HG02678 (cell line): ENCODE data around the gene PTGS1.
A peak's percentile ranks its signal among the peaks of the same experiment; 100 is the strongest.

ENCODE experiments used
- ATAC-seq: cut with Tn5 transposase; IDR thresholded peaks from one replicate; pipeline ENCODE4 v1.9.1; 2021; ENCODE audit warnings: mild to moderate bottlenecking, moderate library complexity; ENCODE audit not compliant: unreplicated experiment

The PTGS1 gene

DNA sequence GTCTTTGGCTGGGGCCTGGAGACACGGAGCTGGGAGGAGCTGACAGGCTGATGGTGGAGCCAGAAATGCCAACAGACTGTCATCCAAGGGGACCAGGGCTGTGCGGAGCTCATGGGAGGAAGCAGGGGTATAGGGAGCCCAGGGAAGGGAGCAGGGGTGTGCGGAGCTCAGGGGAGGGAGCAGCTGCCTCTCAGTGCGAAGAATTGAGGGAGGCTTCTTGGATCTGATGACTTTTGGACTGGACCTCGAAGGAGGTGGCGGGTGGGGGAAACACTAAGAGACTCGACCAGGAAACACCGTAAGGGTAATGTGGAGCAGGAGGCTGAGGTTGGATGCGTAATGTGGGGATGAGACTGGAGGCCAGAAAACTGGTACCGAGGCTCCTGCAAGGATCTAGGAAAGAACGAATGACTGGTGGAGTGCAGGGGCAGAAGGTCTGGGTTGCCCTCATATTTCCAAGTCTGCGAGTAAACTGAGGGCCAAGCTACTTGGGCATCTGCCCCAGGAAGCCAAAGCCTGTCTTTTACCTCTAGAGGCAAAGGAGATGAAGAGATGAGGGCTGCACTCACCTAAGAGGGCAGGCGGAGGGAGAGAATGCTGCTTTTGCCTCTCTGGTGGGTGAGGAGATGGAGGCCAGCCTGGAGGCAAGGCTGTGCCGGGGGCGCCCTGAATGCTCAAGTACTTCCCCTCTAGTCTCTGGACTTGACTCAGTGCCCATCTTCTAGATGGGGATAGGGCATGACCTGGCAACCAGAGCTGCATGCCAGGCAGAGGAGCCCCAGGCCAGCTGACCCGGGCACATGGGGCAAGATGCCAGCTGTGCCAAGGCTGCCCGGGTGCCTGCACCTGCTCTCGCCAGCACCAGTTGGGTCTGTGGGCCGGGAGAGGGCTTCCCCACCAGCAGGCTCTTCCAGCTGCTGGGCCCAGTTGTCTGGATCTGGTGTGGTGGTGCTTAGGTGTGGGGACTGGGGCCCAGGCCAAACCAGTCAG lies 2.3 kb downstream of the PTGS1 start:
- ATAC-seq: no peak

DNA sequence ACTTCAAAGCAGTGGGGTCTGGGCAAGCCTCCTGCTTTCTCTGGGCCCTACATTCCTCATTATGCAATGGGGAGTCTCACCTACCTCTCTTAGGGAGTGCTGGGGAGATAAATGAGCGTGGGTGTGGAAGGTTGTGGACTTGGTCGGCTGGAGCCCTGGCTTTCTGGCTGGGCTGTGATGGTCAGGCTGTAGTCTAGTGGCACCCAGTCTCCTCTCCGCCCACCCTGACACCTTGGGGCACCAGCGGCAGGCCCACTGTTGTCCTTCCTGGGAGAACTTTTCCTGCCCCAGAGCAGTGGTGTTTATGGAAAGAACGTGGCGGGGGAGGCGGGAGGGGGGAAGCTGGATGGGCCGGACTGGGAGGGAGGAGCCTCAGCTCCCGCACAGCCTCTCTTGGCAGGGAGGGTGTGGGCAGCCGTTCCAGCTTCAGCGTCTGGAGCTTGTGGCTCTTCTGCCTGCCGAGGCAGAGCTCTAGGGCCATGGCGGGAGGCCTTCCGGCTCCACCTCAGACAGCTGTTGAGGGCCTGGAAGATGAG lies 4.1 kb downstream of the PTGS1 start:
- no peak for ATAC-seq

DNA sequence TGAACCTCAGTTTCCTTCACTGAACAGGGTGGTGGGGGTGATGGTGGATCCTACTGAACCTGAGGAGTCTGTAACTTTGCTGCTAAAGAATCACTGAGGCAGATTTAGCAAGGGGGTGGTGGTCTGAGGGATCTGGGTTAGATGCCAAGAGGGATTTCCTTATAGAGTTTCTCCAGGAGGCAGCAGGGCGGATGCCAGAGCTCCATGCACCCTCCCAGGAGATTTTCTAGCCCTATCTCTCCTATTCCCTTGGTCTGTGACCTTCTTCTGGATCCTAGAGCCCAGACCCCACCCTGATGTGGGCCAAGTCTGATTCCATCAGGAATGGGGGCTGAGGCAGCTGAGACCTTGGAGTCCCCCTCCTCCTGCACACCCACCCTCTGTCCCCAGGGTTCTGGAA lies 6.0 kb downstream of the PTGS1 start:
- no peak for ATAC-seq

DNA sequence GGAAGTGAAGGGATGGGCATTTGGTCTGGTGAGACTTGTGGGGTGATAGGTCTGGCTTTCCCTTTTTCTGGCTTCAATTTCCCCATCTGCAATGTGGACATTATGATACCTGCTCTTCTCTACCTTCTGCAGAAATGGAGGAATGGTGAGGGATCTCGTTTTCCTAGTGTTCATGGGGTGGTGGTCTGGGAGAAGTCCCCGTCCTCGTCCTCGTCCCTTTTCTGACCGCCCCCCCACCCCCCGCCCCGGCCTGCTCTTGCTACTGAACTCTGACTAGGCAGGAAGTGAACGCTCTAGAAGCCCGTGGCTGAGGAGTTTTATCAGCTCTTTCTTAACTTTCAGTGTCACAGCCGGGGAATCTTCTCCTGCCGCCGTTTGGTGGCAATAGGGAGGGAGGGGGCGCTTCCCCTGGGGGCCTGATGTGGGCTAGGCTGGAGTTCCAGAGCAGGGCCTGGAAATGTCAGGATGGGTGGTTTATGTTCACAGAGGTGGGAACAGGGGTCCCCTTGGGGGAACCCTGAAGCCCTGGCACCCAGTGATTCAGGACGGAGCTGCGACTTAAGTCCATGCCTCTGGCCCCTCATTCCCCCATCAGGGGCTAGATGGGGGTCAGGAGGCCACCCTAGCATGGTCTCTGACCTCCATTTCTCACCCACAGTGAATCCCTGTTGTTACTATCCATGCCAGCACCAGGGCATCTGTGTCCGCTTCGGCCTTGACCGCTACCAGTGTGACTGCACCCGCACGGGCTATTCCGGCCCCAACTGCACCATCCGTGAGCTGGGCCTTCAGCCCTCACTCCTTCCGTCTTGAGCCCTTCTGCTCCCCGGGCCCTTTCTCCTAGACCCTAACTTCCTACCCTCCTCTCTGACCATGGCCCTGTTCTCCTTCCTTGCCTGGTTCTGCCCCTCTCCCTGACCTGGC lies 6.7 kb downstream of the PTGS1 start:
- ATAC-seq: no peak

DNA sequence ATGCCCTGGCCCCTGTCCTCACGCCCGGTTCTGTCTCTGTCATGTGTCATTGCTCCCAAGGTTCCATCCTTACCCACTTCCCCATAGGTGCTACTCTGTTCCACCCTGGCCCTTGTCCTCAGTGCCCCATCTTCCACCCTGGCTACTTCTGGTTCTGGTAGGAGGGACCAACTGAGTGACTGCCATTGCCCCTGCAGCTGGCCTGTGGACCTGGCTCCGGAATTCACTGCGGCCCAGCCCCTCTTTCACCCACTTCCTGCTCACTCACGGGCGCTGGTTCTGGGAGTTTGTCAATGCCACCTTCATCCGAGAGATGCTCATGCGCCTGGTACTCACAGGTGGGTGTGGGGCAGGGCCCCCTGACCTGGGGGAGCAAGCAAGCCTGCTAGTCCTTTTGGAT lies 7.4 kb downstream of the PTGS1 start:
- ATAC-seq: no peak

DNA sequence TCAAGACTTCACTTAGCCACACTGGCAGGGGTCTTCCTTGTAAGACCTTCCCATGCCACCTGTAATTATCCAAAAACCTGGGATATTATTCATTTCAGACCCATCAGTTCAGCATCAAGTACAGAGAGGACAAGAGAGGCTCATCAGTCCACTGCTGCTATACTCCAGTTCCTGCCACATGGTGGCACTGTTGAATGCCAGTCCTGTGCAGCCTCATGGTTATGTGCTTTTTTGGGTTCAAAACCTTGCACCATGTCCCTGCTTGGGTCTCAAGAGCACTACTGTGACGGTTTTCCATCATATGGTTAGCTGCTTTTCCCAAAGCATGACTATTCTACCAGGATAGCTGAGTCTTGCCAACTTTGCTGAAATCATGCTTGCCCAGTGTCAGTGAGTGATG lies 8.5 kb downstream of the PTGS1 start:
- ATAC-seq: no peak

DNA sequence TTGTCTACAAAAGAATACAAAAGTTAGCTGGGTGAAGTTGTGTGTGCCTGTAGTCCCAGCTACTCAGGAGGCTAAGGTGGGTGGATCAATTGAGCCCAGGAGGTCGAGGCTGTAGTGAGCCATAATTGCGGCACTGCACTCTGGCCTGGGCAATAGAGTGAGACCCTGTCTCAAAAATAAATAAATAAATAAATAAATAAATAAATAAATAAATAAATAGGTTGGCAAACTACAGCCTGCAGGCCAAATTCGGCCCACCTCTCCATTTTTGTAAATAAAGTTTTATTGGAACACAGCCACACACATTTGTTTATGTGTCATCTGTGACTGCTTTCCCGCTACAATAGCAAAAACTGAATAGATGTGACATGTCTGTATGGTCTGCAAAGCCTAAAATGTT lies 9.5 kb downstream of the PTGS1 start:
- no peak for ATAC-seq

DNA sequence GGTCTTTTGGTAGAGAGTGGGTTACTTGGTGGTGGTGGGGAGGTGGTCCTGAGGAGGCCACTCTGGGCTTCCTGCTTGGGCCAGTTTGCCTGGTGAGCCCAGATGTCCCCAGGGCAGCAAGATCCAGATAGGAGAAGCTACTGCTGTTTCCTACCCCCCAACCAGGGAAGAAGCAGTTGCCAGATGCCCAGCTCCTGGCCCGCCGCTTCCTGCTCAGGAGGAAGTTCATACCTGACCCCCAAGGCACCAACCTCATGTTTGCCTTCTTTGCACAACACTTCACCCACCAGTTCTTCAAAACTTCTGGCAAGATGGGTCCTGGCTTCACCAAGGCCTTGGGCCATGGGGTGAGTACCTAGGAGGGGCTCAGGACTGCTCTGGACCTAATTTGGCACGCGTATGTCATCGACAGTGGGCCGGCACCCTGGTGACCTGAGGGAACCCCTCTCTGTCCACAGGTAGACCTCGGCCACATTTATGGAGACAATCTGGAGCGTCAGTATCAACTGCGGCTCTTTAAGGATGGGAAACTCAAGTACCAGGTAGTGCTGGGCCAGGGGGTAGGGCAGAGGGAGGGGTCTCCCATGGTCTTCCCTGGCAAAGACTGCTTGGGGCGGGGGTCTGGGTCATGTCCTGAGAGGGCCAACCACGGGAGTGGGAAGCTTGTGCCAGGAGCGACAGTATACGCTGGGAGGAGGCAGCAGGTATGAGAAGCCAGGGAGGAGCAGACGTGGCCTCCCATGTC lies 10.6 kb downstream of the PTGS1 start:
- no peak for ATAC-seq

DNA sequence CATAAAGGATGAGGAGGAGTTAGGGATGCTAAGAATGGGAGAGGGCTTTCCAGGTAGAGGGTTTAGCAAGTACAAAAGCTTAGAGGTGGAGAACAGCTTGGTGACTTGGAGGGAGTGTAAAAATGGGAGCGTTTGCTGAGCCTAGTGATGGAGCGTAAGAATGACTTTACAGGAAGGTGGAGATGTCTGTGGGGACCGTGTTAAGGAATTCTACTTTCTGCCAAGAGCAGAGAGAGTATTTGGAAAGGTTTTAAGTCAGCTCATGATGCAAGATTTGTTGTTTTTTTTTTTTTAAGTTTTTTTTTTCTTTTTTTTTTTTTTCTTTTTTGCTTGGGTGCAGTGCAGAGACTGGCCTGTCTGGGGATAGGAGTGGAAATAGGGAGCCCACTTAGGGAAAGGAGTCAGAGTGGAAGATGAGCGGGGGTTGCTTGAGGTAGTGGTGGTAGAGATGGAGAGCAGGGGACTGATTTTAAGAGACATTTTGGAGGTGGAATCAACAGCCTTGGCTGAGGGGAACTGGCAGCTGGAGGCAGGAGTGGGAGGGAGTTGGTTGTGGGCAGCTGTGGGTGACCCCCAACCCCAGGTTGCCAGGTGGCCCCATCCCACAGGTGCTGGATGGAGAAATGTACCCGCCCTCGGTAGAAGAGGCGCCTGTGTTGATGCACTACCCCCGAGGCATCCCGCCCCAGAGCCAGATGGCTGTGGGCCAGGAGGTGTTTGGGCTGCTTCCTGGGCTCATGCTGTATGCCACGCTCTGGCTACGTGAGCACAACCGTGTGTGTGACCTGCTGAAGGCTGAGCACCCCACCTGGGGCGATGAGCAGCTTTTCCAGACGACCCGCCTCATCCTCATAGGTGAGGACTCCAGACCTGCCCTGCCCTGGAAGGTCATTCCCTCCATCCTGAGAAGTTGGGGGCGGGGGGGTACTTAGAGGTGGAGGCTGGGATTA lies 12.4 kb downstream of the PTGS1 start:
- no peak for ATAC-seq

DNA sequence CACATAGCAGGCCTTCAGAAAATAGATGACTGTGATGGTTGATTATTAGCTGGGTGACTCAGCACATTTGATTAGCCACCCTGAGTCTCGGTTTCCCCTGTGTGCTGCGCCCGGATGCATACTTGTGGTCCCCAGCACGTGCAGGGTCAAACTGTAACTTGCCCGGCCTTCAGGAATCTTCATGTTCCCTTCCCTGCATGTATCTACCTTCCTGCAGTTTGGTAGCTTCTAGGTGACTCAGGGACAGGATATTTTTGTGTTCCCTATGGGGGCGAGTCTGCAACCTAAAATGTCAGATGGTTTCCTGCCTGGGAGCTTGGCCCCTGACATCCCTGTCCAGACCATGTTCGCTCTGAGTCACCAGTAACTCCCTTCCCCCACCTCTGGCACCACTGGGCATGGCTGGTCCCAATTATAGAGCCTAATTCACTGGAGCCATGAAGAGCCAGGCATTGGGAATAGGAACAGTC lies 13.2 kb downstream of the PTGS1 start:
- ATAC-seq: peak; percentile 54

DNA sequence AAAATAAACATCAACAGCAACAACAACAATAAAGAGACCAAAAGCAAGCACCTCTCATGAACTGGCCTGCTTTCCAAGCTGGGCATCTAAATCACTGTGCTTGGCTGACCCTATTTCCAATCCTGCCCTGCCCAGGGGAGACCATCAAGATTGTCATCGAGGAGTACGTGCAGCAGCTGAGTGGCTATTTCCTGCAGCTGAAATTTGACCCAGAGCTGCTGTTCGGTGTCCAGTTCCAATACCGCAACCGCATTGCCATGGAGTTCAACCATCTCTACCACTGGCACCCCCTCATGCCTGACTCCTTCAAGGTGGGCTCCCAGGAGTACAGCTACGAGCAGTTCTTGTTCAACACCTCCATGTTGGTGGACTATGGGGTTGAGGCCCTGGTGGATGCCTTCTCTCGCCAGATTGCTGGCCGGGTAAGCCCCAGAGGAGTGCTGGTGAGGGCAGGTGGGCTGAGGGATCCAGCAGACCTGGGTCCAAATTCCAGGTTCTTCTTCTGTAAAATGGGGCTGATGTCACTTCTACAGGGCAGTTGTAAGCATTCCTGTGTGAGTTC lies 15.6 kb downstream of the PTGS1 start:
- no peak for ATAC-seq

DNA sequence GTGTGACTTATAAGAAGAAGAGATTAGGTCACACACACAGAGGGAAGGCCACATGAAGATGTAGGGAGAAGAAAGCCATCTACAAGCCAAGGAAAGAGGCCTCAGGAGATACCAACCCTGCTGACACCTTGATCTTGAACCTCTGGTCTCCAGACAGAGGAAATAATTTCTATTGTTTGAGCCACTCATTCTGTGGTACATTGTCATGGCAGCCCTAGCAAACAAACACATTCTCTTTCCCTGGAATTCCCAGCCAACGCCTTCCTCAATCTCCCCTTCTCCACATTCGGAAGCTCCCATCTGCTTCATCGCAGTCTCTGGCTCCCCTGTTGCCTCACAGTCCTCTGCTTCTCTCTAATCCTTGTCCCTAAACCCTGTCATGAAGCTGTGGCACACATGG lies 16.7 kb downstream of the PTGS1 start:
- ATAC-seq: no peak

DNA sequence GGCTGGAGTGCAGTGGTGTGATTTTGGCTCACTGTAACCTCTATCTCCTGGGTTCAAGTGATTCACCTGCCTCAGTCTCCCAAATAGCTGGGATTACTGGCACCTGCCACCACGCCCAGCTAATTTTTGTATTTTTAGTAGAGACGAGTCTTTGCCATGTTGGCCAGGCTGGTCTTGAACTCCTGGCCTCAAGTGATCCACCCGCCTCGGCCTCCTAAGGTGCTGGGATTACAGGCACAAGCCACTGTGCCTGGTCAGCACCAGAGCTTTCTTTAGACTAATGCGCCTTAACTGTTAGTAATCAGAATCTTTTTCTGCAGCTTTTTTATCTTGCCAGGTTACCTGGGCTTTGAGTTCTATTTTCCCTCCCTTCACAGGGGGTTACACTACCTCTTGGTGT lies 18.4 kb downstream of the PTGS1 start:
- no peak for ATAC-seq

DNA sequence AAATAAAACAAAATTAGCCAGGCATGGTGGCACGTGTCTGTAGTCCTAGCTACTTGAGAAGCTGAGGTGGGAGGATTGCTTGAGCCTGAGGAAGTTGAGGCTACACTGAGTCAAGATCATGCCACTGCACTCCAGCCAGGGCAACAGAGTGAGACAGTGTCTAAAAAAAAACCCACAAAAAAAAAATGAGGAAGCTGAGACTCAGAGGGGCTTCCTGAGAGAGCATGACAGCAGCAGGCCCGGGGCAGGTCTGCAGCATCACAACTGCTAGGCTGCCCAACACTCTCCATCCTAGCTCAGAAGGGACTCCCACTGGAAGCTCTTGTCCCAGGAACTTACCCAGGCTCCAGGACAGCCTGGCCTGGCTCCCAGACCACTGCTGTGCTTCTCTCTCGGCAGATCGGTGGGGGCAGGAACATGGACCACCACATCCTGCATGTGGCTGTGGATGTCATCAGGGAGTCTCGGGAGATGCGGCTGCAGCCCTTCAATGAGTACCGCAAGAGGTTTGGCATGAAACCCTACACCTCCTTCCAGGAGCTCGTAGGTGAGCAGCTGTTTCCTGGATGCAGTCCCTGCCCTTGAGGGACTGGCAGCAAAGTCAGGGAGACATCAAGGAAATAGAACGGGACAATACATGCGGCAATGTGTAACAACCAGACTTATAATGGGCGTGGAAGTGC lies 19.1 kb downstream of the PTGS1 start:
- peak; percentile 81 for ATAC-seq

DNA sequence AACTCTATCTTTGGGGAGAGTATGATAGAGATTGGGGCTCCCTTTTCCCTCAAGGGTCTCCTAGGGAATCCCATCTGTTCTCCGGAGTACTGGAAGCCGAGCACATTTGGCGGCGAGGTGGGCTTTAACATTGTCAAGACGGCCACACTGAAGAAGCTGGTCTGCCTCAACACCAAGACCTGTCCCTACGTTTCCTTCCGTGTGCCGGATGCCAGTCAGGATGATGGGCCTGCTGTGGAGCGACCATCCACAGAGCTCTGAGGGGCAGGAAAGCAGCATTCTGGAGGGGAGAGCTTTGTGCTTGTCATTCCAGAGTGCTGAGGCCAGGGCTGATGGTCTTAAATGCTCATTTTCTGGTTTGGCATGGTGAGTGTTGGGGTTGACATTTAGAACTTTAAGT lies 21.5 kb downstream of the PTGS1 start:
- no peak for ATAC-seq

DNA sequence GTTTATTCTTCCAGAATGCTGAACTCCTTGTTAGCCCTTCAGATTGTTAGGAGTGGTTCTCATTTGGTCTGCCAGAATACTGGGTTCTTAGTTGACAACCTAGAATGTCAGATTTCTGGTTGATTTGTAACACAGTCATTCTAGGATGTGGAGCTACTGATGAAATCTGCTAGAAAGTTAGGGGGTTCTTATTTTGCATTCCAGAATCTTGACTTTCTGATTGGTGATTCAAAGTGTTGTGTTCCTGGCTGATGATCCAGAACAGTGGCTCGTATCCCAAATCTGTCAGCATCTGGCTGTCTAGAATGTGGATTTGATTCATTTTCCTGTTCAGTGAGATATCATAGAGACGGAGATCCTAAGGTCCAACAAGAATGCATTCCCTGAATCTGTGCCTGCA lies 21.9 kb downstream of the PTGS1 start:
- ATAC-seq: no peak

DNA sequence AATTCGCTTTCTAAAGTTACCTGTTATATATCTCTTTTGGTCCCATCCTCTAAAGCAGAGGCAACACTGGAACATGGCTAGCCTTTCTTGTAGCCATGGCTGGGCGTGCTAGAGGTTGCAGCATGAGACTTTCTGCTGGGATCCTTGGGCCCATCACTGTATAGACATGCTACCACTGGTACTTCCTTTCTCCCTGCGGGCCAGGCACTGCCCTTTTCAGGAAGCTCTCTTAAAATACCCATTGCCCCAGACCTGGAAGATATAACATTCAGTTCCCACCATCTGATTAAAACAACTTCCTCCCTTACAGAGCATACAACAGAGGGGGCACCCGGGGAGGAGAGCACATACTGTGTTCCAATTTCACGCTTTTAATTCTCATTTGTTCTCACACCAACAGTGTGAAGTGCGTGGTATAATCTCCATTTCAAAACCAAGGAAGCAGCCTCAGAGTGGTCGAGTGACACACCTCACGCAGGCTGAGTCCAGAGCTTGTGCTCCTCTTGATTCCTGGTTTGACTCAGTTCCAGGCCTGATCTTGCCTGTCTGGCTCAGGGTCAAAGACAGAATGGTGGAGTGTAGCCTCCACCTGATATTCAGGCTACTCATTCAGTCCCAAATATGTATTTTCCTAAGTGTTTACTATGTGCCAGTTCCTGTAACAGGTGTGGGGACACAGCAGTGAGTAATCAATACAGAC lies 22.6 kb downstream of the PTGS1 start:
- no peak for ATAC-seq
